SK-N-SH treated with all-trans-retinoic acid at 6 μM for 48 hours (cell line): ENCODE results near the gene LOC128125822.

Experiments
- ARNTL ChIP-seq: fragments of 450-650 bp; formaldehyde crosslinking; IDR thresholded peaks from 2 replicates; pipeline ENCODE4 v1.5.0; 2020; ENCODE audit warnings: low read depth, mild to moderate bottlenecking, moderate library complexity, borderline replicate concordance
- BACH2 ChIP-seq: fragments of 250-450 bp; sonication (Bioruptor Pico); IDR thresholded peaks from 2 replicates; pipeline ENCODE4 v1.9.0; 2021; ENCODE audit warnings: mild to moderate bottlenecking, borderline replicate concordance
- CSDC2 ChIP-seq: fragments of 250-450 bp; sonication (Bioruptor Pico); IDR thresholded peaks from 2 replicates; pipeline ENCODE4 v1.5.0; 2020; ENCODE audit warnings: mild to moderate bottlenecking, moderate library complexity
- ESRRG ChIP-seq: fragments of 250-450 bp; sonication (Bioruptor Pico); IDR thresholded peaks from 2 replicates; pipeline ENCODE4 v1.6.1; 2021; ENCODE audit warnings: mild to moderate bottlenecking
- OSR1 ChIP-seq: fragments of 250-450 bp; sonication (Bioruptor Pico); IDR thresholded peaks from 2 replicates; pipeline ENCODE4 v1.8.0; 2022; ENCODE audit warnings: moderate library complexity, mild to moderate bottlenecking, inconsistent platforms
- SNAI2 ChIP-seq: fragments of 250-450 bp; sonication (Bioruptor Pico); IDR thresholded peaks from 2 replicates; pipeline ENCODE4 v1.5.0; 2020; ENCODE audit warnings: mild to moderate bottlenecking, moderate library complexity
- TCF4 ChIP-seq: fragments of 250-450 bp; sonication (Bioruptor Pico); IDR thresholded peaks from 2 replicates; pipeline ENCODE4 v1.8.0; 2021; ENCODE audit warnings: mild to moderate bottlenecking, moderate library complexity, borderline replicate concordance
- ZFP3 ChIP-seq: fragments of 250-450 bp; sonication (Bioruptor Pico); IDR thresholded peaks from 2 replicates; pipeline ENCODE4 v1.5.0; 2020; ENCODE audit warnings: mild to moderate bottlenecking, moderate library complexity
- ZNF8 ChIP-seq: fragments of 450-650 bp; formaldehyde crosslinking; IDR thresholded peaks from 2 replicates; pipeline ENCODE4 v1.5.0; 2020; ENCODE audit warnings: mild to moderate bottlenecking, moderate library complexity
- TF ChIP-seq, protein P1 (sequence below): fragments of 250-450 bp; sonication (Bioruptor Pico); IDR thresholded peaks from 2 replicates; pipeline ENCODE4 v1.8.0; 2020; ENCODE audit warnings: mild to moderate bottlenecking, moderate library complexity, borderline replicate concordance
- TF ChIP-seq, protein P2 (sequence below): fragments of 250-450 bp; sonication (Bioruptor Pico); IDR thresholded peaks from 2 replicates; pipeline ENCODE4 v1.5.1; 2020; ENCODE audit warnings: low read depth, mild to moderate bottlenecking, moderate library complexity

DNA sequence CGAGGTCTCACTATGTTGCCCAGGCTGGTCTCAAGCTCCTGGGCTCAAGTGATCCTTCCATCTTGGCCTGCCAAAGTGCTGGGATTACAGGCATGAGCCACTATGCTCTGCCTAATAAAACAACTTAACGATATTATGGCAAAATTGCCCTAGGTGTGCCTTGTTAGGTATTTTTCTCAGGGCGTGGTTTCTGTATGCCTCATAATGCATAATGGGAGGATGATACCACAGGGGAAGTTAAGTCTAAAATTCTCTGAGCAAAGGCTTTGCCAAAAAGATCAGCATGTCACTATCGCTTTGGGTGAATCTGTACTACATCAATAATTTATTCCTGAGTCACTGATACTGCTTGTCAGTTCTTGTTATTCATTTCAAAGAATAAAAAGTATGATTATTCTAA lies 15.9 kb upstream of the LOC128125822 start:
- TF ChIP-seq OSR1 (CRISPR knock-in tag) (no peak), ZFP3 (CRISPR knock-in tag) (no peak), CSDC2 (no peak), ZNF8 (CRISPR knock-in tag) (no peak), ARNTL (CRISPR knock-in tag) (no peak), SNAI2 (CRISPR knock-in tag) (no peak), TCF4 (CRISPR knock-in tag) (no peak), BACH2 (CRISPR knock-in tag) (no peak), ESRRG (CRISPR knock-in tag) (no peak)
- TF ChIP-seq, protein P1, sequence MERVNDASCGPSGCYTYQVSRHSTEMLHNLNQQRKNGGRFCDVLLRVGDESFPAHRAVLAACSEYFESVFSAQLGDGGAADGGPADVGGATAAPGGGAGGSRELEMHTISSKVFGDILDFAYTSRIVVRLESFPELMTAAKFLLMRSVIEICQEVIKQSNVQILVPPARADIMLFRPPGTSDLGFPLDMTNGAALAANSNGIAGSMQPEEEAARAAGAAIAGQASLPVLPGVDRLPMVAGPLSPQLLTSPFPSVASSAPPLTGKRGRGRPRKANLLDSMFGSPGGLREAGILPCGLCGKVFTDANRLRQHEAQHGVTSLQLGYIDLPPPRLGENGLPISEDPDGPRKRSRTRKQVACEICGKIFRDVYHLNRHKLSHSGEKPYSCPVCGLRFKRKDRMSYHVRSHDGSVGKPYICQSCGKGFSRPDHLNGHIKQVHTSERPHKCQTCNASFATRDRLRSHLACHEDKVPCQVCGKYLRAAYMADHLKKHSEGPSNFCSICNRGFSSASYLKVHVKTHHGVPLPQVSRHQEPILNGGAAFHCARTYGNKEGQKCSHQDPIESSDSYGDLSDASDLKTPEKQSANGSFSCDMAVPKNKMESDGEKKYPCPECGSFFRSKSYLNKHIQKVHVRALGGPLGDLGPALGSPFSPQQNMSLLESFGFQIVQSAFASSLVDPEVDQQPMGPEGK (CRISPR knock-in tag) = no peak
- TF ChIP-seq, protein P2, sequence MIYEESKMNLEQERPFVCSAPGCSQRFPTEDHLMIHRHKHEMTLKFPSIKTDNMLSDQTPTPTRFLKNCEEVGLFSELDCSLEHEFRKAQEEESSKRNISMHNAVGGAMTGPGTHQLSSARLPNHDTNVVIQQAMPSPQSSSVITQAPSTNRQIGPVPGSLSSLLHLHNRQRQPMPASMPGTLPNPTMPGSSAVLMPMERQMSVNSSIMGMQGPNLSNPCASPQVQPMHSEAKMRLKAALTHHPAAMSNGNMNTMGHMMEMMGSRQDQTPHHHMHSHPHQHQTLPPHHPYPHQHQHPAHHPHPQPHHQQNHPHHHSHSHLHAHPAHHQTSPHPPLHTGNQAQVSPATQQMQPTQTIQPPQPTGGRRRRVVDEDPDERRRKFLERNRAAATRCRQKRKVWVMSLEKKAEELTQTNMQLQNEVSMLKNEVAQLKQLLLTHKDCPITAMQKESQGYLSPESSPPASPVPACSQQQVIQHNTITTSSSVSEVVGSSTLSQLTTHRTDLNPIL (CRISPR knock-in tag) = no peak
